ENCODE data around the gene CCDC191.

CCDC191 gene

DNA sequence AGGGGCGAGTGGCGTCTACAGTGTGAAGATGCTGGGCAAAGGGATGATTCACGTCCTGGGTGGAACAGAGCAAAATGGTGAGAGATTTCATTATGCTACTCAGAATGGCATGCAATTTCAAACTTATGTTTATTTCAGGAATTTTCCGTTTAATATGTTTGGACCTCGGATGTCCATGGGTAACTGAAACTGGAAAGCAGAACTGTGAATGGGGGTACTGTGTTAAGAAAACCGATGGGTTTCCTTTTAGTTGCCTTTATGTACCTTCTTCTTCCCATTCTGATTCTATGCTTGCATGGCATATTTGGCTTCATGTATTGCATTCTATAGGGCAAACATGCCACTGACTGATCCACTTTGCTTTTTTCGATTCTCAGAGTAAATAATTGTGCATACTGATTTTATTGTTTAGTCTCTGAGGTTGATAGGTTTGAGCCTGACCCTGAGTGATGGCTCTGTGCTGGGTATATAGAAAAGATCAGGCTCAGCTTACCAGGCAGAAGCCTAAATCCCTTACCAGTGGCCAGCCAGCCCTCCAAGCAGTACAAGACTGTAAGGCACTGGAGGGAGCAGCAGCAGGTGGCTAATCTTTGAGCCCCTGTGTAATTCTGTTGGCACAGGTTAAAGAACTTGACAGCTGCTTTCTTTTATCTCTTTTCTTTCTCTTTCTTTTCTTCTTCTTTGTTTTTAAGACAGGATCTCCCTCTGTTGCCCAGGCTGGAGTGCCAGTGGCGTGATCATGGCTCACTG, 4.8 kb upstream of the CCDC191 start:
- DNase-seq (ENCODE audit: low read depth) = no peak

DNA sequence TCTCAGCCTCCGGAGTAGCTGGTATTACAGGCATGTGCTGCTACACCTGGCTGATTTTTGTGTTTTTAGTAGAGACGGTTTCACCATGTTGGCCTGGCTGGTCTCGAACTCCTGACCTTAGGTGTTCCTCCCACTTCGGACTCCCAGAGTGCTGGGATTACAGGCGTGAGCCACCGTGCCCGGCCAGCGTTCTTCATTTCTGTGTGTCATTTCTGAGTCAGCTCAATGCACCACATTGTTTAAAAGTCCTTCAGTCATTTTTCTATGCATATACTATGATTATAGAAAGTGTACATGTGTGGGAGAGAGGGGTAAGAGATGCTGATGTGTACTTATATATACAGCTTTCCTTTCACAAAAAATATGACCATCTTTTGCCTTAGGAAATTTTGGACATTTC, 2.3 kb upstream of the CCDC191 start:
- no peak for DNase-seq (ENCODE audit: low read depth)

DNA sequence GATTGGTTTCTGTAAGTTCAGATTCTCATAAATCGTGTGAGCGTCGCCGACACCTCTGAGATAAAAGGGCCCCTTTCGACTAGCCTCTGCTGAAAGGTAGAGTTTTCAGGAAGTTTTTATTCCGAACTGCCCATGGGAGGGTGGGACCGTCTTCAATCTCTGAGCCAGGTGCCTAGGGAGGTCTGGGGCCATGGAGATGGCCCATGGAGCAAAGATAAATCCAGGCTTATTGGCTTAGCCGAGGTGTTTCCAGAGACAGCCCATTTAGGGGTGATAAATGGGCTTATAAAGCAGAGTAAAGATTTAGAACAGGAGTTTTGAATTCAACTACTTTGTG, 653 bp upstream of the CCDC191 start:
- DNase-seq (ENCODE audit: low read depth) = no peak

DNA sequence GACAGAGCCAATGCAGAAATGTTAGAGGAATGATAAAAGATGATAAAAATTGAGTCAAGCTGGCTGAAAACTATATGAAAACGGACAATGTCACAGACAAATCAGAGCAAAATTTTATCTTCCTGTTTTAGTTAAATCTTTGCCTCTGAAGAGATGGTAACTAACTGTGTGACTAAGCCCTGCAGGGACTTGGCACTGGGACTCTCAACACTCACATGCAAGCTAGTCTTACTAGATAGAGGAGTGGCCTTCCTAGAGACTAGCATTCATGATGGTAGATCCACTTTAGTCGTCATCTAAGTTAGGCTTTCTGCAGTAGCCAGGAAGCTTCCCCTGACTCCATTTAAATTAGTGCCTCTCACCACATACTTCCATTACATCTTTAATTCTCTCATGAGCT, 4.1 kb downstream of the CCDC191 start:
- DNase-seq (ENCODE audit: low read depth) = no peak

DNA sequence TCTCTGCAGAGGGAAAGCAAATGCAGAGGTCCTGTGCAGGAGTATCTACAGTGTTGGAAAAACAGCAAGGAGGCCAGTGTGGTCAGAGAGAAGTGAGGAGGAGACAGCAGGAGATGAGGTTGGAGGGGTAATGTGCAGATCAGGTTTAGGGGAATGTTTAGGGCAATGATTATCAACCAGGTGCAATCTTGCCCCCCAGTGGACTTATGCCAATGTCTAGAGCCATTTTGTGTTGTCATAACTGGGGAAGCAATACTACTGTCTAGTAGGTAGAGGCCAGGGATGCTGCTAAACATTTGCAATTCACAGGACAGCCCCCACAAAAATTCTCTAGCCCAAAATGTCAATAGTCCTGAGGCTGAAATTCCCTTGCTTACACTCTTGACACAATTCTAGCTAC, 13.1 kb downstream of the CCDC191 start:
- DNase-seq (ENCODE audit: low read depth) = no peak

DNA sequence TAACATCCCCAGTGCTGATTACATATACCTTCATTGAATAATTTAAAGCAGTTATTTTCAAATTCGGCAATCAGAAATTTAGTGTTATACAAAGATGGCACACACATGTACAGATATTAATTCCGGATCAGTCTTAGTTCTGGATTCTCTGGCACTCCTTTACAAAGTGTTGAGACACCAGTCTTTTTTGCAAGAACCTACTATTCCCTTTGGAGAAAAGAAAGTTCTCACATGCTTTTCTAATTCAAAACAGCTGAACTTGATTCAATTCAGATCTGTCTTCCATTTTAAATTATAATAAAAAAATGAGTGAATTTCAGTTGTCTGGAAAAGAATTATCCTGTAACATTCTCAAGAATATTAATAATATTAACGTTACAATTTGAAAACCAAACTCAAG, 20.4 kb downstream of the CCDC191 start:
- DNase-seq (ENCODE audit: low read depth) = no peak

DNA sequence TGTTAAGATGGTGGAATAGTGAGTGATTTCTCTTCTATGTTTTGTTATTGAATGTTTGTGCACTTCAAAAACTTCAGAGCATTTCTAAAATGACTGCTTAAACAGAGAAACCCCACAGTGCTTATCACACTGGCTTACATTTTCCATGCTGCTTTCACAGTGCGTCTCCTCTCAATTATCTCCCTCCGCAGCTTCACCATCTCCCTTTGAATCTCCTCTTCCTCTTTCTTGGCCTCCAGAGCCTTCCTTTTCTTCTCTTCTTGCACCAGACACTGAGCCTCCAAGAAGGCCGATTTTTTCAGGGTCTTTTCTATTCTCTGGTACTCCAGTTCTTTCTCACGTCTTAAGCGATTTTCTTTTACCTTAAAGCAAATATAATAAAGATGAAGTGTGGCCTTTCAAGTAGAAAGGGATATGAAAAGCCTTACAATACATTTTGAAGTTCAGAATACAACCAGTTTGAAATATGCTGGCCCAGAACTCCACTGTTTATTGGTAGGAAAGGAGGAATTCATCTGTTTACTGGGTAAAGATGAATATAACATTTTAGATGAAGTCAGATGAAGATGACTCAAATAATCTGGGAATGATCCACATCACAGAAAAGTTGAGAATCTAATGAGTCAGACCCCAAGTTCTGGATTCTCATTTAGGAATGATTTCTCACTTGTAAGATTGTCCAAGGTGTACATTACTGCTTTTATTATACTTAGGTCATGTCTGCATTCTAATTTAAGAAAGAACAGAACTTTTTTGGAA, 21.4 kb downstream of the CCDC191 start:
- no peak for DNase-seq (ENCODE audit: low read depth)

DNA sequence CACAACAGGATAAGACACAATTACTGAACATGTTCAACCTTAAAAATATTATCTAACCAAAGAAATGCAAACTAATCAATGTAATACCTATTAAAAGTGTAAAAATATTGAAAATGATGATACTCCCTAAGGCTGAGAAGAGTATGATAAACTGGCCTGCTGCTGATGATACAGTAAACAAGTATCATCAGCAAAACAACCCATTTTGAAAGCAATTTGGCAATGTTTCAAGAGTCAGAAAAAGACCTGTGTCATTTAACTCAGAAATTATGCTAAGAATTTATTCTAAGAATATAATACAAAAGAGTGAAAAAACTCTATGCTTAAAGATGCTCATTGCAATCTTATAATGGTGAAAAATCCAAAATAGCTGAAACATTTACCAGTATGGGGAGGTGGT, 22.1 kb downstream of the CCDC191 start:
- no peak for DNase-seq (ENCODE audit: low read depth)

DNA sequence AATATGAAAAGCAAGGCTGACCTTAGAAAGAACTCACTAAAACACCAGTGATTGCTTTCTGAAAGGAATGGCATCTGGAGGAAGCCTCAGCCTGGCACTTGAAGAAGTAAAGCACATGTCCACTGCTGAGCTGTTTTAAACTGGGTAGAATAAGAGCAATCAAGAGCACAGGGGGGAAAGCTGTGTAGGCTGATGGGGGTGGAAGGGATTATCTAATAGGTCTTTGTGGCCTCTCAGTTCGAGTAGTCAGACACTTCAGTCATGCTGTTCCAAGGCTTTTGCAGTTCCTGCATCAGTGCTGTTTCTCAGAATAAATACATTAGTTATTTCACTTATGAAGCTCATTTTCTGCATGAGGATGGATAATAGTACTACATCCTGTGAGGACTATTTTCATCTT, 22.6 kb downstream of the CCDC191 start:
- no peak for DNase-seq (ENCODE audit: low read depth)

DNA sequence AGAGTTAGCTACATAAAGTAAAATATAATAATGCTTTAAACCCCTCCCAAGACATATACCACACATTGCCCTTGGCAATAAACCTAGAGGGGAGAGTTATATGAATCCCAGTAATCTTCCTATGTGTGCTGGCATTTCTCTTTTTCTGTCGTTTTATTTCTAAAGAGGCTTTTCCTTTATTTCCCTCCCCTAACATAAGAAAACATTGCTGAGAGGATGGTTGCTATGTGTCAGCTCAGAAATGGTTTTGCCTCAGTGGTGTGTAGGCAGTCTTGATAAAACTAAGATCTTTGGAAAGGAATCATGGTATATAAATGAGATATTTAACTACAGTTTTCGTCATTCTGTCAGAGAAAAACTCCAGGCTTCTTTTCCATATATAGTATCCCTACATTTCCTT, 30.0 kb downstream of the CCDC191 start:
- DNase-seq (ENCODE audit: low read depth) = no peak

DNA sequence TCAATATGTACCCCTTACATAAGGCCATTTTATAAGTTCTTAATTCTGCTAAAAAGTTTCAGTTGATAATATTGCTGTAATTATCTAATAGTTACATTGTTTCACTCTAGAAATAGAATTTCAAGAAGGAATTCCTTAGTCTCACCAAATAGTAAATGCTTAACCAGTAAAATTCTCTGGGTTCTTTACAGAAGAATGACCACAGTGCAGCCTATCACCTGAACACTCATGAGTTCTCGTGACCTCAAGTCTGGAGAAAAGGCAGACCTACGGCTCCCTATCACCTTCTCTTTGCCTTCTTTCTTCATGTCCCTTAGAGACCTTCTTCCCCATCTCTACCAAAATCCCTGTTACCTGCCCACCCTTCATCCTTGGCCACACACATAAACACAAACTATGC, 30.9 kb downstream of the CCDC191 start:
- no peak for DNase-seq (ENCODE audit: low read depth)

DNA sequence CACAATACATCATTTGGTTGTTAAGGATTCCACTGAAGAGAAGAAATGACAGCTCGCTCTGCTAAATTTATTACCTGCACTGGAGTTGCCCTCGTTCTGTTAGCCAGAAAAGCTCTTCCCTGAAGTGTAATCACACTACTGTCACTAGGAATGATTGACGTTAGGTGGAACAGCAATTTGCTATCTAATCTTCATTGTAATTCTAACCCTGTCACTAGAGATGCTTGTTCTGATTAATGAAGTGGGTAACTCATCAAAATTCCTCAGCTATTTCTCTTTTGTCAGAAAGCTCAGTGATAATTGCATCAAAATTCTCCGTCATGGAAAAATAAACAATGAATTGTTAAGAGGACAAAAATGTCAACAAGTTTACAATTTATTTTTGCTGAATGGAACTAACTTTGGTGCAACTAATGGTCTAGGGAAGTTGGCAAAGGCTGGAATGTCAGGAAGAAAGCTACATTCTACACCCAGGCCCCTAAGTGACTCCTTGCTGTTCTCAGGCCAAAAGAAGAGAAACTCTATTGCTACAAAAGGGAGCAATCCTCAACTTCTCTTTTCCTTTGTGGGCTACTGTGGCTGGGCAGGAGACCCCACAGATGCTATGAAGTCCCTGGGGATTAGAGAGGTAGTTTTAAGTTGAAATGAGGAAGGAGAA, 34.1 kb downstream of the CCDC191 start:
- DNase-seq (ENCODE audit: low read depth) = no peak

DNA sequence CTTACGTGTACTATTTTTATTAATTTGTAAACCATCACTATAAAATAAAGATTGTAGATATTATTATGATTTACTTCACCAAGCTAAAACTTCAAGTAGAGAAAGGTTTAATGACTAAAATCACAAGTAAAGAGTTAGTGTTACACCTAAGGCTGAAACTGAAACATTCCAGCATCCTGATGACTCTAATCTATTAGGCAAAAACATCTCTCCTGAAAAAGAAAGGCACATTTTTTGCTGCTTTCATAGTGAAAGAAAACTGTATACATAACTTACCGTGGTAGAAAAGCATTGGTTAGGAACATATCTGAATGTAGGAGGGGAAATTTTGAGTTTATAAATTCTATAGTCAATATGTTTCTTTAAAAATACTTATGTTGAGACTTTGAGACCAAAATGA, 35.4 kb downstream of the CCDC191 start:
- DNase-seq (ENCODE audit: low read depth) = no peak

DNA sequence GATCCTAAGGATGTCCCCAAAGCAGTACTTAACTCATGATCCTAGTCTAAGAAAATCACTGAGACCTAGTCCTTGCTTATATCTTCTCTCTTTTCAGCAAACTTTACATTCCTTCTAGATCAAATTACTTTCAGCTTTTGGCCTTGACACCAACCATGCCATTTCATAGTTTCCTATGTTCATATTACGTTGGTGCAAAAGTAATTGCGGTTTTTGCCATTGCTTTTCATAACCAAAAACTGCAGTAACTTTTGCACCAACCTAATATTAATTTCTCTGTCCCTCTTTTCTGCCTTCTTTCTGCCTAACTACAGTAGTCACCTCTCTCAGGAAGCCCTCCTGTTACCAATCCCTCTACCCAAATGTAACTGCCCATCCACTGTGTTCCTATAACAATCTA, 36.8 kb downstream of the CCDC191 start:
- DNase-seq (ENCODE audit: low read depth) = no peak

DNA sequence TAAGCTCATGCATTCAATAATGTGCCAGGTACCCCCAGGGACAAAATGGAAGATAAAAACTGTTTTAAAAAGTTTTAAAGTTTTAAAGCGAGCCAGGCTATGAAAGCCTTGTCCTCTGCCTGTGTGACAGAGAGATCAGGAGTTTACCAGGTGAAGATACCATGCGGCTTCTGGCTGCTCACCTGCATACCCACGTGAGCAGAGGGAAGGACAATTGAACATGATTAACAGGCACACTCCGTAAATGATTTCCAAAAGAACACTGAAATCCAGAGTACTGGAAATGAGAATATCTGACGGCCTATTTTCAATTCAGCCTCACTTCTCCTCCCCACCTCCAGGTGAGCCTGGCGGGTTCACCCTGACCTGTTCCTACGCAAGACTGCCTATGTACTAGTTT, 42.1 kb downstream of the CCDC191 start:
- DNase-seq (ENCODE audit: low read depth) = no peak

DNA sequence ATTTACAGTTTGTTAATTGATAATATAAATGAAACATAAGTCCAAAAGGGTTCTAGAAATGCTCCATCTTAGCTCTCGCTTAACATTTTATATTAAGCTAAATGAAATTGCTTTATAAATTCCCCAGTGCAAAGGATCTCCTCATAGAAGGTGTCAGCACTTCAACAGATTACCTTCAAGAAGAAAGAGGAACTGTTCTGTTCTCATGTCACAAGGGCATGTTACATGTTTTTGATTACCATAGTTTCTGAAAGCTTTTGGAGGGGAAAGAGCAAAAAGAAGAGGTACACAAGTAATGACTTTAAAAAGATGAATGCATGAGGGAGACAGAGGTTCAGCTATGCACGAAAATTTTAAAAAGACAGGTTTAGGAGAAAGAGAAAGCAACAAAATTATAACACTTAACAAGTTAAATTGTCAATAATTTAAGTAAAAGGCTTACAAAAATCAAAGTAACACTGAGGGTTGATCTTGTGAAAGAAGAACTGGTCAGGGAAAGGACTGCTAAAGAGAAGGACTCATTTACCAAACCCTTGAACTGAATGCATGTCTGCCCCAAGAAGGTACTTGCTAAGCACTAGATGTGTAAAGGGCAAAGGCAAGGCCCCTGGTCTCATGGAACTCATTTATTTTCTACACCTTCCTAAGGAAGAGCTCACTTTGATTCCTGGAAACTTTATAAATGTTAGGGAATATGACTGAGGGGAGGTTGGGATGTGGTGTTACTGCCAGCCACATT, 45.1 kb downstream of the CCDC191 start:
- DNase-seq (ENCODE audit: low read depth) = no peak

DNA sequence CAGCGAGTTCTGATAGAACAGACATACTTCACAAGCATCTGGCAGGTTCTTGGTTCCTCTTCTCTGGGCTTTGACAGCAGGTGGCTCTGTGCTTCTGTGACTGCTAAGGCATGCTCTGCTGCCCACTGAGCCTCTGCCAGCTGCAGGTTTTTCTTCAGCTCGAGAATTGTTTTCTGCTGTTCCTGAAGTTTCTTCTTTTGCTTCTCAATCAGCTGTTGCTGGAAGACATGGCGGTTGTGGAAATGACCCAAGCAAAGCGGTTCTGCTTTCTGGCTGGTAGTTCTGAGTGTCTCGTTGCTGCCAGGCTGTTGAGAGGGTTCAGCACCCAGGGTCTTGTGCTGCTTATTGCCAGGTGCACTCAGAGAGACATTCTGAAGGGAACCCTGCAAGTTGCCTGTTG, 50.8 kb downstream of the CCDC191 start:
- DNase-seq (ENCODE audit: low read depth) = no peak

DNA sequence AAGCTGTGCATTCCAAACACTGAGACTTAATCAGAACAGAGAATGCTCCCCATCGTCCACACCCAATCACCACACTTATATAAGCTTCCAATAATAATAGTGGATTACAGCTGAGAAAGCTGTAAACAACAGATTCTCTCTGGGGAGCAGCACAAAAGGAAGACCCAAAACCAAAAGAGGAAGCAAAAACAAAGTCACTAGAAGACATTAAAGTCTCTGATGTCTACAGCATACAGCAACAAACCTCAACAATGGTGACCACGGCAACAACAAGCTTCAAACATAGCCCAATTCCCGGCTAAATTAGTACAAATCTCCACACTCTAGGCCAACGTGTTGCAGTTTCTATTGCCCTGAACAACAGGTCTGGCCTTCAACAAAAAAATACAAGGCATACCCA, 70.8 kb downstream of the CCDC191 start:
- no peak for DNase-seq (ENCODE audit: low read depth)

DNA sequence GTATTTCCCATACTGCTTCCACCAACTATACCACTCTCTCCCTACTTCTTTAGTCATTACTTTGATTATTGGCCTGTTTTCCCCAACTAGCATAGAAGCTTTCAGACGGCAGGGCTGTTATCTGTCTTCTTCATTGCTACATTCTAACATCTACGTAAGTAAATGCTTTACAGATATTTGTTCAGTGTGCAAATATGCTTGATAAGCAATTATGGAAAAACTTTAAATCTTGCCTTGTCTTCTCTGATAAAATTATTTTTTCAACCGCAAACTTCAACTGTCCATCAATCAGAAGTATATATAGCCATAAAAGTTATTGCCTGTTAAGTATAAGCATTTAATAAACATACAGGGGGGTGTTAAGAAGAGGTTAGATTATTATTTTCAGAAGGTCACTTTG, 72.8 kb downstream of the CCDC191 start:
- DNase-seq (ENCODE audit: low read depth) = no peak

DNA sequence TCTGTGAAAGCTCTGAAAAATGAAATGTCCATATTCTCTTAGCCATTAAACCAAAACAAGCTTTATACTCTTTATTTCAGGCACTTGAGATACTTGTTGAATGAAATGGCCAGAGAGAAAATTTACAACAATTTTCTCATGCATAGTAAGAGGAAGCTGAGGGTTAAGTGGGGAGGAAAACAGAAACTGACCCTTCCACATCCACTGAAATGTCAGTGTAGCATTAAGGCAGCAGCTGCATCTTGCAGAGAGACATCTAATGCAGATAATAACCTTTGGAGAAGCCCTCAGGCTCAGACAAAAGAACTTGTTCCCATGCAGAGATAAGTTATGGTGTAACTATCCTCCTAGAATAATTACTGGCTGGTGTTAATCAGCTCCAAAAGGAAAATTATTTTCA, 74.5 kb downstream of the CCDC191 start:
- no peak for DNase-seq (ENCODE audit: low read depth)

DNA sequence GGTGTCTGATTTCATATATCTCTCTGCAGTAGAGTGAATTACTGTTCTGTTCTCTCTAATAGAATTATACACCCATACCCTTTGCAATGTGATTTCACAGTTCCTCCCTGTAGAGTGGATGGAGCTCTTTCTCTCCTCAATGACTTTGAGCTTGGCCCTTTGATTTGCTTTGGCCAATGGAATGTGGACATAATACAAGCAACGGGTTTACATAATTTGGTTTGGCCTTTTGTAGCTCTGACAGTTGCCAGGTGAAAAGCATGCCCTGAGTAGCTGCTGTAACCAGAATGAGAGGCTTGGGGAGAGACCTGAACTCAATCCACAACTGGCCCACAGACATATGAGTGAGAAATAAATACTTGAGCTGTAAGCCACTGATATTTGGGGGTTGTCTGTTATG, 76.4 kb downstream of the CCDC191 start:
- DNase-seq (ENCODE audit: low read depth) = no peak

DNA sequence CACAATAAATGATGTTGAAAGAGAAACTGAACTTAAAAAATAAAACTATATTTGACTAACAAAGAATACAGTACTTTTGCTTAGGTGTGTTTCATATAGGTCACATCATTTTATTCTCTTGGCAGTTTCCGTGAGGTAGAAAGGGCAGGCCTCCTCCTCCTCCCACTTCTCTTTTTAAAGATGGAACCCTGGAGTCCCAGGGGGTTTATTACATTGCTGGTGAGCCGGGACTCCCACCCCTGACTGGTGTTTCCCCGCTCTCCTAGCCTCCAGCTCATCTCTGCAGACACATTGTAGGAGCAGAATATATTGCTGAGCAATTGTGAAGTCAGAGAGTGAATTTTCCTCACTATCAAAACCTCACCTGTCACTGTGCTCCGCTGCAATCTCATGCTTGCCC, 78.5 kb downstream of the CCDC191 start:
- no peak for DNase-seq (ENCODE audit: low read depth)

DNA sequence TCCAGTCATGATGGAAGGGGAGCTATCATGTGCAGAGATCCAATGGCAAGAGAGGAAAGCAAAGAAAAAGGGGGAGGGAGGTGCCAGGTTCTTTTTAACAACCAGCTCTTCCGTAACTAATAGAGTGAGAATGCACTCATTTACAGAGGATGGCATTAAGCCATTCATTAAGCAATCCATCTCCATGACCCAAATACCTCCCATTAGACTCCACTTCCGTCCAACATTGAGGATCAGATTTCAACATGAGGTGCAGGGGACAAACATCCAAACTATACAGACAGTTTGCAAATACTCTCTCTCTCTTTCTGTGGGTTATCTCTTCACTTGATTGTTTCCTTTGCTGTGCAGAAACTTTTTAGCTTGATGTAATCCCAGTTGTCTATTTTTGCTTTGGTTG, 87.3 kb downstream of the CCDC191 start:
- DNase-seq (ENCODE audit: low read depth) = no peak

All from stimulated activated CD8-positive, alpha-beta memory T cell treated with anti-CD3 and anti-CD28 coated beads, Interleukin-15, amount 100 ng/mL, for 1 hour (primary cell).